NK-92 treated with Interleukin-12 subunit alpha and Interleukin-12 subunit beta, amount 100 ng/mL, for 24 hours (cell line): Measurements from ENCODE around the gene LENG8.

Experiments
- DNase-seq: peaks from one replicate; lab custom pipeline; 2025; lab: John Stamatoyannopoulos, UW

Gene LENG8

GRCh38 chr19:54422136-54422535 is 26.9 kb upstream of the LENG8 start:
- DNase-seq = no peak

- no peak for DNase-seq
Observed at GRCh38 chr19:54424201-54424600, 24.8 kb upstream of the LENG8 start.

GRCh38 chr19:54424660-54425381 is 24.2 kb upstream of the LENG8 start:
- DNase-seq = no peak

- DNase-seq = no peak
Observed at GRCh38 chr19:54425382-54425723, 23.6 kb upstream of the LENG8 start.

GRCh38 chr19:54426291-54426931 is 22.6 kb upstream of the LENG8 start:
- no peak for DNase-seq

- DNase-seq = no peak
Observed at GRCh38 chr19:54427586-54427985, 21.4 kb upstream of the LENG8 start.

GRCh38 chr19:54428323-54429175 is 20.4 kb upstream of the LENG8 start:
- DNase-seq = no peak

- DNase-seq = no peak
Observed at GRCh38 chr19:54429176-54429495, 19.9 kb upstream of the LENG8 start.

GRCh38 chr19:54429545-54430227 is 19.3 kb upstream of the LENG8 start:
- DNase-seq = no peak

GRCh38 chr19:54430306-54431254 is 18.4 kb upstream of the LENG8 start:
- DNase-seq = no peak

GRCh38 chr19:54431255-54431838 is 17.7 kb upstream of the LENG8 start:
- DNase-seq = no peak

GRCh38 chr19:54432144-54432738 is 16.8 kb upstream of the LENG8 start:
- no peak for DNase-seq

- no peak for DNase-seq
Observed at GRCh38 chr19:54433697-54434096, 15.3 kb upstream of the LENG8 start.

- DNase-seq = no peak
Observed at GRCh38 chr19:54434112-54434872, 14.7 kb upstream of the LENG8 start.

- no peak for DNase-seq
Observed at GRCh38 chr19:54434873-54435214, 14.2 kb upstream of the LENG8 start.

GRCh38 chr19:54435551-54436016 is 13.4 kb upstream of the LENG8 start:
- DNase-seq = no peak

- DNase-seq = no peak
Observed at GRCh38 chr19:54436031-54436523, 12.9 kb upstream of the LENG8 start.

GRCh38 chr19:54436628-54437252 is 12.3 kb upstream of the LENG8 start:
- DNase-seq = no peak

GRCh38 chr19:54439174-54439851 is 9.7 kb upstream of the LENG8 start:
- no peak for DNase-seq
